Smooth muscle cell (in vitro differentiated cells): Measurements from ENCODE around the gene PRPS2. TPM values are rescaled to one million over a fixed set of nuclear protein-coding genes. Genes with fewer than 3 reads are reported as not detected.
A peak's percentile ranks its signal among the peaks of the same experiment; 100 is the strongest.

Source experiments
- DNase-seq: peaks from one replicate; lab custom pipeline; 2025; ENCODE audit not compliant: unreplicated experiment; lab: John Stamatoyannopoulos, UW
- H2AFZ ChIP-seq: fragments of 200-600 bp; sonication (generic); 2 replicates; pipeline ENCODE4 v1.6.0; 2016; ENCODE audit warnings: antibody characterized with exemption, low read depth, mild to moderate bottlenecking
- H3F3A ChIP-seq: fragments of 200-600 bp; sonication (generic); 2 replicates; pipeline ENCODE4 v1.6.0; 2017; ENCODE audit warnings: antibody characterized with exemption, low read depth
- H3K27ac ChIP-seq: fragments of 200-600 bp; sonication (generic); 2 replicates; pipeline ENCODE4 v1.5.1; 2016; ENCODE audit warnings: low read depth, mild to moderate bottlenecking
- H3K27me3 ChIP-seq: fragments of 200-600 bp; sonication (generic); 2 replicates; pipeline ENCODE4 v1.6.1; 2016; ENCODE audit warnings: low read depth, mild to moderate bottlenecking
- H3K36me3 ChIP-seq: fragments of 200-600 bp; sonication (generic); 2 replicates; pipeline ENCODE4 v1.5.1; 2016; ENCODE audit warnings: low read depth
- H3K4me1 ChIP-seq: fragments of 200-600 bp; sonication (generic); 2 replicates; pipeline ENCODE4 v1.5.1; 2016; ENCODE audit warnings: low read depth
- H3K4me2 ChIP-seq: fragments of 200-600 bp; sonication (generic); 2 replicates; pipeline ENCODE4 v1.6.0; 2016; ENCODE audit warnings: mild to moderate bottlenecking
- H3K4me3 ChIP-seq: fragments of 200-600 bp; sonication (generic); 2 replicates; pipeline ENCODE4 v1.5.1; 2016; ENCODE audit warnings: mild to moderate bottlenecking
- H3K79me2 ChIP-seq: fragments of 200-600 bp; sonication (generic); 2 replicates; pipeline ENCODE4 v1.6.0; 2016; ENCODE audit warnings: low read depth, mild to moderate bottlenecking
- H3K9ac ChIP-seq: fragments of 200-600 bp; sonication (generic); 2 replicates; pipeline ENCODE4 v1.6.0; 2016; ENCODE audit warnings: low read depth
- H3K9me3 ChIP-seq: fragments of 200-600 bp; sonication (generic); replicated peaks from 2 replicates; pipeline ENCODE4 v1.5.1; 2016; ENCODE audit warnings: low read depth
- H4K20me1 ChIP-seq: fragments of 200-600 bp; sonication (generic); 2 replicates; pipeline ENCODE4 v1.6.0; 2016; ENCODE audit warnings: low read depth
- WGBS: methylation state at CpG from one replicate; pipeline ENCODE4 v1.1.7; 2016; ENCODE audit warnings: low lambda C conversion rate; 5-methylcytosine and 5-hydroxymethylcytosine counted together
- polyA plus RNA-seq: library from polyadenylated mRNA; unstranded; fragments of >200 nt; fragmentation: Nextera tagmentation; extraction: Ambion mirVana; gene quantifications from 2 replicates; pipeline ENCODE4 v1.2.1, GENCODE V29; 2016
- total RNA-seq: library from RNA; depleted of rRNA; stranded (reverse); fragments of >200 nt; gene quantifications from 2 replicates; pipeline ENCODE4 v1.2.3, GENCODE V29; 2014
- TF ChIP-seq, protein P1 (sequence below): fragments of 200-600 bp; sonication (generic); IDR thresholded peaks from 2 replicates; pipeline ENCODE4 v1.5.1; 2017; ENCODE audit warnings: borderline replicate concordance, mild to moderate bottlenecking, antibody characterized with exemption; ENCODE audit not compliant: insufficient read depth, poor library complexity, severe bottlenecking

The PRPS2 gene
- total and polyA plus RNA-seq, 2 experiments from 2014 or later = 14.5 to 28.0 TPM

DNA sequence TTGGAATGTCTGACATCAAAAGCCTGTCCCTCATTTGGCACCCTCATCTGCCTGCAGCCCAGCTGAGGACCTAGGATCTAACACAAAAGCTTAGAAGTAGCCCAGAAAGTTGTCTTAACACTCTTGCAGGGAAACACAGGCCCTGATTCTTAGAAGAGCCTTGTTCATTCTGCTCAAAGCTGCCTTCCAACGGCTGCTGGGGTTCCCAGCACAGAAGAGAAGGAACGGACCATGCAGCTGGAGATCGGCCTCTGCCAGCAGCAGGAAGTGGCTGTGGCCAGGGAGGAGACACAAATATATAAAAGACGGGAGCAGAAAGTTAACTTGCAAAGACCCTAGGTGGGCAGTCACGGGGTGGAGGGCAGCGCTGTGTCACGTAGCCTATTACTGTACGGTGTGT, 20.4 kb downstream of the PRPS2 start:
- 83% methylated on average over 8 of the region's 8 CpGs for WGBS
- Histone ChIP-seq H3K4me2 (no peak overlapping the region), H3K9ac (no peak overlapping the region), H3K79me2 (no peaks in the 10 kb centered on the region), H3K36me3 (no peaks in the 10 kb centered on the region), H4K20me1 (no peaks in the 10 kb centered on the region), H3K4me1 (no peaks in the 10 kb centered on the region), H3K4me3 (no peak overlapping the region), H3K9me3 (no peaks in the 10 kb centered on the region), H2AFZ (no peak overlapping the region), H3K27ac (no peak overlapping the region), H3F3A (no peaks in the 10 kb centered on the region), H3K27me3 (no peaks in the 10 kb centered on the region)
- TF ChIP-seq, protein P1, sequence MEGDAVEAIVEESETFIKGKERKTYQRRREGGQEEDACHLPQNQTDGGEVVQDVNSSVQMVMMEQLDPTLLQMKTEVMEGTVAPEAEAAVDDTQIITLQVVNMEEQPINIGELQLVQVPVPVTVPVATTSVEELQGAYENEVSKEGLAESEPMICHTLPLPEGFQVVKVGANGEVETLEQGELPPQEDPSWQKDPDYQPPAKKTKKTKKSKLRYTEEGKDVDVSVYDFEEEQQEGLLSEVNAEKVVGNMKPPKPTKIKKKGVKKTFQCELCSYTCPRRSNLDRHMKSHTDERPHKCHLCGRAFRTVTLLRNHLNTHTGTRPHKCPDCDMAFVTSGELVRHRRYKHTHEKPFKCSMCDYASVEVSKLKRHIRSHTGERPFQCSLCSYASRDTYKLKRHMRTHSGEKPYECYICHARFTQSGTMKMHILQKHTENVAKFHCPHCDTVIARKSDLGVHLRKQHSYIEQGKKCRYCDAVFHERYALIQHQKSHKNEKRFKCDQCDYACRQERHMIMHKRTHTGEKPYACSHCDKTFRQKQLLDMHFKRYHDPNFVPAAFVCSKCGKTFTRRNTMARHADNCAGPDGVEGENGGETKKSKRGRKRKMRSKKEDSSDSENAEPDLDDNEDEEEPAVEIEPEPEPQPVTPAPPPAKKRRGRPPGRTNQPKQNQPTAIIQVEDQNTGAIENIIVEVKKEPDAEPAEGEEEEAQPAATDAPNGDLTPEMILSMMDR = no peak
- DNase-seq = no peak

- 37% methylated on average over 4 of the region's 4 CpGs for WGBS
- H3K4me1 ChIP-seq = no peaks in the 10 kb centered on the region
- H3K4me2 ChIP-seq = no peak overlapping the region
- no peaks in the 10 kb centered on the region for H3K9me3 ChIP-seq
- H2AFZ ChIP-seq = no peak overlapping the region
- no peak overlapping the region for H3K27ac ChIP-seq
- H3K9ac ChIP-seq = no peak overlapping the region
- H4K20me1 ChIP-seq = no peaks in the 10 kb centered on the region
- no peaks in the 10 kb centered on the region for H3K79me2 ChIP-seq
- H3K4me3 ChIP-seq = no peak overlapping the region
- H3F3A ChIP-seq = no peaks in the 10 kb centered on the region
- no peaks in the 10 kb centered on the region for H3K27me3 ChIP-seq
- H3K36me3 ChIP-seq = no peaks in the 10 kb centered on the region
- DNase-seq = no peak
- TF ChIP-seq, protein P1 = peak; percentile 43
Observed at GRCh38 chrX:12814420-12814819, 23.2 kb downstream of the PRPS2 start.

DNA sequence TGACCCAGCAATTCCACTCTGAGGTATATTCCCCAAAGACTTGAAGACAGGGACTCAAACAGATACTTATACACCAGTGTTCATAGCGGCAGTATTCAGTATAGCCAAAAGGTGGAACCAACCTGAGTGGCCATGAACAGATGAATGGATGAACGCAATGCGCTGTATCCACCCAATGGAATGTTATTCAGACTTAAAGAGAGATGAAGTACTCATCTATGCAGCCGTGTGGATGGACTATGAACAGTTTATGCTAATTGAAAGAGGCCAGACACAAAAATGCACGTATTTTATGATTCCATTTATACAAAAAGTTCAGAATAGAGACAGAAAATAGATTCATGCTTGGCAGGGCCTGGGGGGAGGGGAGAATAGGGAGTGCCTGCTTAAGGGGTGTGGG, 26.3 kb downstream of the PRPS2 start:
- WGBS = 80% methylated on average over 5 of the region's 5 CpGs
- no peaks in the 10 kb centered on the region for H3F3A ChIP-seq
- no peaks in the 10 kb centered on the region for H3K9me3 ChIP-seq

GRCh38 chrX:12819222-12819621, 28.0 kb downstream of the PRPS2 start:
- no peak overlapping the region for H3K9ac ChIP-seq
- H3K4me2 ChIP-seq = no peak overlapping the region
- no peak for DNase-seq
- TF ChIP-seq, protein P1 = no peak
- no peaks in the 10 kb centered on the region for H3K79me2 ChIP-seq
- H3K4me3 ChIP-seq = no peak overlapping the region
- H3K27me3 ChIP-seq = no peaks in the 10 kb centered on the region
- H3K27ac ChIP-seq = no peak overlapping the region
- no peaks in the 10 kb centered on the region for H4K20me1 ChIP-seq
- no peaks in the 10 kb centered on the region for H3K9me3 ChIP-seq
- H3K4me1 ChIP-seq = no peaks in the 10 kb centered on the region
- no peaks in the 10 kb centered on the region for H3K36me3 ChIP-seq
- H3F3A ChIP-seq = no peaks in the 10 kb centered on the region
- 90% methylated on average over 9 of the region's 9 CpGs for WGBS
- H2AFZ ChIP-seq = no peak overlapping the region

More for the DNA sequence above, 26.3 kb downstream of the PRPS2 start:
- Histone ChIP-seq H3K36me3 (no peaks in the 10 kb centered on the region), H3K4me2 (no peak overlapping the region), H3K27me3 (no peaks in the 10 kb centered on the region), H4K20me1 (no peaks in the 10 kb centered on the region), H3K9ac (no peak overlapping the region), H2AFZ (no peak overlapping the region), H3K4me1 (no peaks in the 10 kb centered on the region), H3K27ac (no peak overlapping the region), H3K4me3 (no peak overlapping the region), H3K79me2 (no peaks in the 10 kb centered on the region)
- TF ChIP-seq, protein P1 = no peak
- no peak for DNase-seq
